ENCODE data around the gene KCNF1.

GRCh38 chr2:10940596-10940995 lies 28.9 kb downstream of the KCNF1 start:
- TF ChIP-seq CTCF (IDR thresholded peaks at IDR 0.05; ENCODE audit: borderline replicate concordance, extremely low read depth, low read length, poor library complexity, severe bottlenecking) (no peak), EZH2 (IDR thresholded peaks at IDR 0.05; ENCODE audit: borderline replicate concordance, low read depth, low read length, severe bottlenecking) (no peak)

Measured in DND-41 (cell line).